Ishikawa (cell line): ENCODE measurements around the gene WDFY1.

ENCODE experiments used
- CEBPB ChIP-seq: IDR thresholded peaks from 2 replicates; pipeline ENCODE4 v1.6.1; 2012
- EGR1 ChIP-seq: IDR thresholded peaks from 2 replicates; pipeline ENCODE4 v1.6.1; 2012
- EP300 ChIP-seq: IDR thresholded peaks from 2 replicates; pipeline ENCODE4 v1.6.1; 2012; ENCODE audit warnings: borderline replicate concordance
- FOXM1 ChIP-seq: IDR thresholded peaks from 2 replicates; pipeline ENCODE4 v1.6.1; 2012; ENCODE audit warnings: low read depth, borderline replicate concordance
- MAX ChIP-seq: IDR thresholded peaks from 2 replicates; pipeline ENCODE4 v1.6.1; 2012
- NFIC ChIP-seq: IDR thresholded peaks from 2 replicates; pipeline ENCODE4 v1.6.1; 2012
- RAD21 ChIP-seq: IDR thresholded peaks from 2 replicates; pipeline ENCODE4 v1.6.1; 2012; ENCODE audit warnings: low read depth
- TAF1 ChIP-seq: IDR thresholded peaks from 2 replicates; pipeline ENCODE4 v1.6.1; 2012; ENCODE audit warnings: low read depth, mild to moderate bottlenecking
- TCF12 ChIP-seq: IDR thresholded peaks from 2 replicates; pipeline ENCODE4 v1.6.1; 2012; ENCODE audit warnings: low read depth
- TEAD4 ChIP-seq: IDR thresholded peaks from 2 replicates; pipeline ENCODE4 v1.6.1; 2012
- USF1 ChIP-seq: IDR thresholded peaks from 2 replicates; pipeline ENCODE4 v1.6.1; 2012
- YY1 ChIP-seq: IDR thresholded peaks from 2 replicates; pipeline ENCODE4 v1.6.1; 2012; ENCODE audit warnings: low read depth
- TF ChIP-seq, protein P1 (sequence below): IDR thresholded peaks from 2 replicates; pipeline ENCODE4 v1.6.1; 2012; ENCODE audit warnings: low read depth, mild to moderate bottlenecking

- TF ChIP-seq MAX: no peak
- TF ChIP-seq EP300: no peak
- no peak for TF ChIP-seq TAF1
- TF ChIP-seq FOXM1: no peak
- no peak for TF ChIP-seq CEBPB
- no peak for TF ChIP-seq TEAD4
- TF ChIP-seq NFIC: no peak
- TF ChIP-seq YY1: no peak
- TF ChIP-seq USF1: no peak
- TF ChIP-seq, protein P1, sequence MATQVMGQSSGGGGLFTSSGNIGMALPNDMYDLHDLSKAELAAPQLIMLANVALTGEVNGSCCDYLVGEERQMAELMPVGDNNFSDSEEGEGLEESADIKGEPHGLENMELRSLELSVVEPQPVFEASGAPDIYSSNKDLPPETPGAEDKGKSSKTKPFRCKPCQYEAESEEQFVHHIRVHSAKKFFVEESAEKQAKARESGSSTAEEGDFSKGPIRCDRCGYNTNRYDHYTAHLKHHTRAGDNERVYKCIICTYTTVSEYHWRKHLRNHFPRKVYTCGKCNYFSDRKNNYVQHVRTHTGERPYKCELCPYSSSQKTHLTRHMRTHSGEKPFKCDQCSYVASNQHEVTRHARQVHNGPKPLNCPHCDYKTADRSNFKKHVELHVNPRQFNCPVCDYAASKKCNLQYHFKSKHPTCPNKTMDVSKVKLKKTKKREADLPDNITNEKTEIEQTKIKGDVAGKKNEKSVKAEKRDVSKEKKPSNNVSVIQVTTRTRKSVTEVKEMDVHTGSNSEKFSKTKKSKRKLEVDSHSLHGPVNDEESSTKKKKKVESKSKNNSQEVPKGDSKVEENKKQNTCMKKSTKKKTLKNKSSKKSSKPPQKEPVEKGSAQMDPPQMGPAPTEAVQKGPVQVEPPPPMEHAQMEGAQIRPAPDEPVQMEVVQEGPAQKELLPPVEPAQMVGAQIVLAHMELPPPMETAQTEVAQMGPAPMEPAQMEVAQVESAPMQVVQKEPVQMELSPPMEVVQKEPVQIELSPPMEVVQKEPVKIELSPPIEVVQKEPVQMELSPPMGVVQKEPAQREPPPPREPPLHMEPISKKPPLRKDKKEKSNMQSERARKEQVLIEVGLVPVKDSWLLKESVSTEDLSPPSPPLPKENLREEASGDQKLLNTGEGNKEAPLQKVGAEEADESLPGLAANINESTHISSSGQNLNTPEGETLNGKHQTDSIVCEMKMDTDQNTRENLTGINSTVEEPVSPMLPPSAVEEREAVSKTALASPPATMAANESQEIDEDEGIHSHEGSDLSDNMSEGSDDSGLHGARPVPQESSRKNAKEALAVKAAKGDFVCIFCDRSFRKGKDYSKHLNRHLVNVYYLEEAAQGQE: no peak
- TF ChIP-seq RAD21: no peak
- no peak for TF ChIP-seq TCF12
- TF ChIP-seq EGR1: no peak
Observed at GRCh38 chr2:223981241-223981640, 36.1 kb upstream of the WDFY1 start.
